GM23338 (cell line): ENCODE results near the gene ALS2.

ENCODE experiments used
- CREB1 ChIP-seq: fragments of 250-450 bp; sonication (Bioruptor Pico); IDR thresholded peaks from 2 replicates; pipeline ENCODE4 v1.5.0; 2020; ENCODE audit warnings: low read depth, mild to moderate bottlenecking, moderate library complexity
- EZH2 ChIP-seq: fragments of 200-600 bp; sonication (generic); IDR thresholded peaks from one replicate; pipeline ENCODE4 v1.8.0; 2017; ENCODE audit warnings: antibody characterized with exemption, mild to moderate bottlenecking, low read depth; ENCODE audit not compliant: unreplicated experiment
- EZH2phosphoT487 ChIP-seq: fragments of 200-600 bp; sonication (generic); IDR thresholded peaks from one replicate; pipeline ENCODE4 v1.8.1; 2018; ENCODE audit warnings: antibody characterized with exemption; ENCODE audit not compliant: unreplicated experiment
- JUNB ChIP-seq: IDR thresholded peaks from one replicate; pipeline ENCODE4 v1.6.1; 2016; ENCODE audit warnings: antibody characterized with exemption; ENCODE audit not compliant: unreplicated experiment
- POLR2AphosphoS5 ChIP-seq: IDR thresholded peaks from 2 replicates; pipeline ENCODE4 v1.6.1; 2016; ENCODE audit warnings: antibody characterized with exemption, low read depth
- REST ChIP-seq: IDR thresholded peaks from one replicate; pipeline ENCODE4 v1.6.1; 2018; ENCODE audit warnings: antibody characterized with exemption; ENCODE audit not compliant: unreplicated experiment
- ZNF114 ChIP-seq: fragments of 250-450 bp; sonication (Bioruptor Pico); IDR thresholded peaks from 2 replicates; pipeline ENCODE4 v1.5.0; 2020; ENCODE audit warnings: mild to moderate bottlenecking, moderate library complexity
- ZNF331 ChIP-seq: fragments of 250-450 bp; sonication (Bioruptor Pico); IDR thresholded peaks from 2 replicates; pipeline ENCODE4 v1.5.0; 2020; ENCODE audit warnings: low read depth, mild to moderate bottlenecking, moderate library complexity
- TF ChIP-seq, protein P1 (sequence below), 2 experiments: fragments of 200-600 bp in 1 of 2; sonication (generic) in 1 of 2; conservative IDR thresholded peaks; 2 replicates each; pipeline versions ENCODE4 v1.5.1 to v1.6.1; 2016 to 2017; ENCODE audit warnings: antibody characterized with exemption in 2 of 2, low read depth in 2 of 2, mild to moderate bottlenecking in 2 of 2, moderate library complexity in 1 of 2
- TF ChIP-seq, protein P2 (sequence below): IDR thresholded peaks from 2 replicates; pipeline ENCODE4 v1.6.1; 2016; ENCODE audit warnings: antibody characterized with exemption

DNA sequence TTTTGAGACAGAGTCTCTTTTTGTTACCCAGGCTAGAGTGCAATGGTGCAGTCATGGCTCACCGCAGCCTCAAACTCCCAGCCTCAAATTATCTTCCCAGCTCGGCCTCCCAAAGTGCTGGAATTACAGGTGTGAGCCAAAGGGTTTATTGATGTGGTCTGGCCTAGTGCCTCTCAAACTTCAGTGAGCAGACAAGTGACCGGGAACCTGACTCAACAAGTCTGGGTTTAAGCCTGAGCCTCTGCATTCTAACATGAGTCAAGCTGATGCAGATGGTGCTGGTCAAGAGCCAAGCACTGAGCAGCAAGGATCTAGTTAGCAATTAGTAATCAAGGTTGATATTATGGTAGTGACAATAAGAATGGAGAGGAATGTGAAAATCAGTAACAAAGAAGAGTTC is 46.9 kb upstream of the ALS2 start:
- TF ChIP-seq REST, result no peak
- TF ChIP-seq, protein P1, sequence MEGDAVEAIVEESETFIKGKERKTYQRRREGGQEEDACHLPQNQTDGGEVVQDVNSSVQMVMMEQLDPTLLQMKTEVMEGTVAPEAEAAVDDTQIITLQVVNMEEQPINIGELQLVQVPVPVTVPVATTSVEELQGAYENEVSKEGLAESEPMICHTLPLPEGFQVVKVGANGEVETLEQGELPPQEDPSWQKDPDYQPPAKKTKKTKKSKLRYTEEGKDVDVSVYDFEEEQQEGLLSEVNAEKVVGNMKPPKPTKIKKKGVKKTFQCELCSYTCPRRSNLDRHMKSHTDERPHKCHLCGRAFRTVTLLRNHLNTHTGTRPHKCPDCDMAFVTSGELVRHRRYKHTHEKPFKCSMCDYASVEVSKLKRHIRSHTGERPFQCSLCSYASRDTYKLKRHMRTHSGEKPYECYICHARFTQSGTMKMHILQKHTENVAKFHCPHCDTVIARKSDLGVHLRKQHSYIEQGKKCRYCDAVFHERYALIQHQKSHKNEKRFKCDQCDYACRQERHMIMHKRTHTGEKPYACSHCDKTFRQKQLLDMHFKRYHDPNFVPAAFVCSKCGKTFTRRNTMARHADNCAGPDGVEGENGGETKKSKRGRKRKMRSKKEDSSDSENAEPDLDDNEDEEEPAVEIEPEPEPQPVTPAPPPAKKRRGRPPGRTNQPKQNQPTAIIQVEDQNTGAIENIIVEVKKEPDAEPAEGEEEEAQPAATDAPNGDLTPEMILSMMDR (conservative IDR thresholded peaks at IDR 0.05; ENCODE audit: low read depth in 2 of 2), result no peak
- TF ChIP-seq CREB1 (CRISPR knock-in tag), result no peak
- TF ChIP-seq POLR2AphosphoS5, result no peak
- no peak for TF ChIP-seq EZH2phosphoT487
- no peak for TF ChIP-seq EZH2
- no peak for TF ChIP-seq JUNB
- no peak for TF ChIP-seq ZNF114 (CRISPR knock-in tag)
- TF ChIP-seq ZNF331 (CRISPR knock-in tag), result no peak
- TF ChIP-seq, protein P2, sequence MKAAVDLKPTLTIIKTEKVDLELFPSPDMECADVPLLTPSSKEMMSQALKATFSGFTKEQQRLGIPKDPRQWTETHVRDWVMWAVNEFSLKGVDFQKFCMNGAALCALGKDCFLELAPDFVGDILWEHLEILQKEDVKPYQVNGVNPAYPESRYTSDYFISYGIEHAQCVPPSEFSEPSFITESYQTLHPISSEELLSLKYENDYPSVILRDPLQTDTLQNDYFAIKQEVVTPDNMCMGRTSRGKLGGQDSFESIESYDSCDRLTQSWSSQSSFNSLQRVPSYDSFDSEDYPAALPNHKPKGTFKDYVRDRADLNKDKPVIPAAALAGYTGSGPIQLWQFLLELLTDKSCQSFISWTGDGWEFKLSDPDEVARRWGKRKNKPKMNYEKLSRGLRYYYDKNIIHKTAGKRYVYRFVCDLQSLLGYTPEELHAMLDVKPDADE, result no peak
